HEK293 (cell line): ENCODE results near the gene DCTN1.

Source experiments
- CTCF ChIA-PET: fragments of 350-600 bp; formaldehyde crosslinking; extraction: SDS; loops from one replicate; lab custom pipeline; 2021; ENCODE audit warnings: antibody characterized with exemption; lab: Yijun Ruan, JAX
- POLR2A ChIA-PET: fragments of 300-600 bp; formaldehyde crosslinking; extraction: SDS; loops from one replicate; lab custom pipeline; 2020; ENCODE audit warnings: antibody characterized with exemption, inconsistent platforms; lab: Yijun Ruan, JAX
- H3K27ac ChIP-seq: fragments of 200-500 bp; sonication (Bioruptor generic); 2 replicates; pipeline ENCODE4 v1.5.1; 2014; ENCODE audit warnings: low read depth, low read length, control low read depth, inconsistent platforms; ENCODE audit errors: extremely low read depth
- H3K36me3 ChIP-seq, 2 experiments: fragments of 200-500 bp in 1 of 2; sonication (Bioruptor generic) in 1 of 2; 1 replicate in 1 of 2; 2 replicates in 1 of 2; pipeline ENCODE4 v1.5.1; 2014 to 2017; ENCODE audit warnings: inconsistent platforms in 2 of 2, low read length in 2 of 2; ENCODE audit not compliant: control insufficient read depth in 2 of 2, insufficient read depth in 1 of 2
- H3K4me1 ChIP-seq: fragments of 200-500 bp; sonication (Bioruptor generic); 2 replicates; pipeline ENCODE4 v1.5.1; 2014; ENCODE audit warnings: mild to moderate bottlenecking, low read length, inconsistent platforms; ENCODE audit not compliant: control insufficient read depth, insufficient read depth
- H3K4me3 ChIP-seq: 2 replicates; pipeline ENCODE4 v1.5.1; 2011; ENCODE audit warnings: low read depth, mild to moderate bottlenecking, control low read depth, low read length, moderate library complexity
- H3K9me3 ChIP-seq: fragments of 200-500 bp; sonication (Bioruptor generic); 2 replicates; pipeline ENCODE4 v1.5.1; 2014; ENCODE audit warnings: low read depth, low read length, inconsistent platforms; ENCODE audit not compliant: control insufficient read depth, insufficient read depth
- AEBP2 ChIP-seq: fragments of 450-650 bp; formaldehyde crosslinking; IDR thresholded peaks from 2 replicates; pipeline ENCODE4 v1.5.1; 2016; ENCODE audit warnings: missing biosample characterization, missing genetic modification characterization, borderline replicate concordance
- GLIS1 ChIP-seq: fragments of 450-650 bp; formaldehyde crosslinking; IDR thresholded peaks from 2 replicates; pipeline ENCODE4 v1.5.1; 2016; ENCODE audit warnings: missing biosample characterization, missing genetic modification characterization
- KLF9 ChIP-seq: fragments of 450-650 bp; formaldehyde crosslinking; IDR thresholded peaks from 2 replicates; pipeline ENCODE4 v1.5.1; 2016; ENCODE audit warnings: missing biosample characterization, missing genetic modification characterization, low read depth
- PRDM1 ChIP-seq: fragments of 450-650 bp; formaldehyde crosslinking; IDR thresholded peaks from 2 replicates; pipeline ENCODE4; 2016; ENCODE audit warnings: missing biosample characterization, missing genetic modification characterization
- YY2 ChIP-seq: fragments of 450-650 bp; formaldehyde crosslinking; IDR thresholded peaks from 2 replicates; pipeline ENCODE4 v1.5.1; 2016; ENCODE audit warnings: missing biosample characterization, missing genetic modification characterization
- ZBTB20 ChIP-seq: fragments of 450-650 bp; formaldehyde crosslinking; IDR thresholded peaks from 2 replicates; pipeline ENCODE4 v1.5.1; 2016; ENCODE audit warnings: missing biosample characterization, missing genetic modification characterization
- ZBTB26 ChIP-seq: fragments of 450-650 bp; formaldehyde crosslinking; optimal IDR thresholded peaks from 2 replicates; pipeline ENCODE3; 2016; ENCODE audit warnings: missing biosample characterization, mild to moderate bottlenecking, missing genetic modification characterization
- ZBTB44 ChIP-seq: fragments of 450-650 bp; IDR thresholded peaks from 2 replicates; pipeline ENCODE4 v1.5.1; 2018; ENCODE audit warnings: missing biosample characterization, mild to moderate bottlenecking, missing genetic modification characterization
- ZBTB49 ChIP-seq: fragments of 450-650 bp; formaldehyde crosslinking; IDR thresholded peaks from 2 replicates; pipeline ENCODE4 v1.5.1; 2016; ENCODE audit warnings: missing biosample characterization, missing genetic modification characterization, low read depth
- ZFP41 ChIP-seq: fragments of 450-650 bp; formaldehyde crosslinking; IDR thresholded peaks from 2 replicates; pipeline ENCODE4 v1.5.1; 2016; ENCODE audit warnings: missing biosample characterization, missing genetic modification characterization, borderline replicate concordance
- ZNF114 ChIP-seq: fragments of 450-650 bp; formaldehyde crosslinking; IDR thresholded peaks from 2 replicates; pipeline ENCODE4 v1.5.0; 2017; ENCODE audit warnings: missing biosample characterization, missing genetic modification characterization
- ZNF133 ChIP-seq: fragments of 450-650 bp; formaldehyde crosslinking; IDR thresholded peaks from 2 replicates; pipeline ENCODE4 v1.5.1; 2016; ENCODE audit warnings: missing biosample characterization, missing genetic modification characterization
- ZNF157 ChIP-seq: fragments of 450-650 bp; formaldehyde crosslinking; IDR thresholded peaks from 2 replicates; pipeline ENCODE4 v1.5.1; 2016; ENCODE audit warnings: missing biosample characterization, missing genetic modification characterization
- ZNF221 ChIP-seq: fragments of 450-650 bp; formaldehyde crosslinking; IDR thresholded peaks from 2 replicates; pipeline ENCODE4 v1.5.1; 2017; ENCODE audit warnings: missing biosample characterization, missing genetic modification characterization, borderline replicate concordance
- ZNF311 ChIP-seq: fragments of 450-650 bp; formaldehyde crosslinking; IDR thresholded peaks from 2 replicates; pipeline ENCODE4 v1.5.1; 2017; ENCODE audit warnings: missing biosample characterization, missing genetic modification characterization, borderline replicate concordance
- ZNF391 ChIP-seq: fragments of 450-650 bp; formaldehyde crosslinking; IDR thresholded peaks from 2 replicates; pipeline ENCODE4 v1.5.1; 2016; ENCODE audit warnings: low read depth, missing biosample characterization, missing genetic modification characterization, borderline replicate concordance
- ZNF621 ChIP-seq: fragments of 450-650 bp; formaldehyde crosslinking; IDR thresholded peaks from 2 replicates; pipeline ENCODE4 v1.5.1; 2017; ENCODE audit warnings: missing biosample characterization, missing genetic modification characterization
- ZNF704 ChIP-seq: fragments of 450-650 bp; formaldehyde crosslinking; IDR thresholded peaks from 2 replicates; pipeline ENCODE4 v1.5.1; 2016; ENCODE audit warnings: missing biosample characterization, missing genetic modification characterization
- ZSCAN5A ChIP-seq: fragments of 450-650 bp; formaldehyde crosslinking; IDR thresholded peaks from 2 replicates; pipeline ENCODE4 v1.5.1; 2016; ENCODE audit warnings: missing biosample characterization, missing genetic modification characterization

The DCTN1 gene

GRCh38 chr2:74424995-74425406, 44.9 kb upstream of the DCTN1 start (continued):
- TF ChIP-seq ZSCAN5A (tag by site-specific recombination): no peak
- no peak for TF ChIP-seq ZBTB49 (tag by site-specific recombination)
- no peak for TF ChIP-seq AEBP2 (tag by site-specific recombination)
- no peak for TF ChIP-seq ZBTB44 (tag by site-specific recombination)
- TF ChIP-seq ZNF391 (tag by site-specific recombination): no peak
- TF ChIP-seq ZFP41 (tag by site-specific recombination): no peak
- TF ChIP-seq ZNF157 (tag by site-specific recombination): no peak
- TF ChIP-seq ZBTB20 (tag by site-specific recombination): no peak
- TF ChIP-seq KLF9 (tag by site-specific recombination): no peak

- peaks cover 15 to 57% of the 10 kb centered on the region in 2 experiments; a peak in 2 of 3 replicates for H3K36me3 ChIP-seq
- no peak overlapping the region for H3K27ac ChIP-seq
- no peak for TF ChIP-seq YY2 (tag by site-specific recombination)
- TF ChIP-seq PRDM1 (tag by site-specific recombination): peak; percentile 65
- H3K4me1 ChIP-seq: no peaks in the 10 kb centered on the region; the same call in 1 of the 2 replicates
- ChIA-PET CTCF (interaction anchor here (0.6 to 0.9 kb wide), 2 partner anchors 26 to 161 kb away, joined by 3 read pairs; no protein-coding TSS in a partner anchor), POLR2A (interaction anchor here (0.5 to 3.3 kb wide), 4 partner anchors 16 to 34 kb away, joined by 4 to 17 read pairs (median 6); partner anchors contain the start of gene WBP1)
- H3K4me3 ChIP-seq: no peak overlapping the region
- no peaks in the 10 kb centered on the region for H3K9me3 ChIP-seq
Observed at GRCh38 chr2:74424139-74424992, 44.3 kb upstream of the DCTN1 start.

GRCh38 chr2:74423231-74424095, 43.4 kb upstream of the DCTN1 start:
- peaks cover 14 to 48% of the 10 kb centered on the region in 2 experiments; a peak in 2 of 3 replicates for H3K36me3 ChIP-seq
- CTCF ChIA-PET: interaction anchor here (0.6 to 0.7 kb wide), 2 partner anchors 109 to 162 kb away, joined by 3 read pairs; no protein-coding TSS in a partner anchor
- H3K9me3 ChIP-seq: no peaks in the 10 kb centered on the region
- no peak overlapping the region for H3K27ac ChIP-seq
- no peak overlapping the region for H3K4me3 ChIP-seq
- POLR2A ChIA-PET: interaction anchor here (1.6 to 3.3 kb wide), 3 partner anchors 17 to 35 kb away, joined by 5 to 17 read pairs (median 8); partner anchors contain the start of gene WBP1
- no peaks in the 10 kb centered on the region; the same call in 1 of the 2 replicates for H3K4me1 ChIP-seq
- TF ChIP-seq ZNF133: no peak
- TF ChIP-seq ZNF114: no peak
- no peak for TF ChIP-seq ZBTB26 (tag by site-specific recombination)
- TF ChIP-seq ZNF221 (tag by site-specific recombination): no peak
- no peak for TF ChIP-seq ZNF704 (tag by site-specific recombination)
- TF ChIP-seq ZNF621: no peak
- TF ChIP-seq GLIS1 (tag by site-specific recombination): no peak
- no peak for TF ChIP-seq ZNF311 (tag by site-specific recombination)
